K562 (cell line): ENCODE data around the gene CRKL. TPM values are rescaled to one million over a fixed set of nuclear protein-coding genes. Genes with fewer than 3 reads are reported as not detected.

Source experiments
- AFF4 ChIP-seq: sonication (generic); formaldehyde crosslinking; IDR thresholded peaks from 2 replicates; pipeline ENCODE4 v1.8.0; 2023; ENCODE audit warnings: mild to moderate bottlenecking, missing genetic modification reagents
- BRF2 ChIP-seq: IDR thresholded peaks from 3 replicates; pipeline ENCODE4 v1.6.1; 2011; ENCODE audit warnings: borderline replicate concordance, mild to moderate bottlenecking; ENCODE audit not compliant: insufficient read length, insufficient read depth
- CGGBP1 ChIP-seq: fragments of 250-450 bp; sonication (Bioruptor Pico); IDR thresholded peaks from 2 replicates; pipeline ENCODE4 v1.9.0; 2021; ENCODE audit warnings: mild to moderate bottlenecking
- CREBBP ChIP-seq: IDR thresholded peaks from one replicate; pipeline ENCODE4 v1.6.1; 2012; ENCODE audit warnings: low read depth, mild to moderate bottlenecking, control low read depth, inconsistent platforms, low read length
- CTCF ChIP-seq, 3 experiments: IDR thresholded peaks in 2 of 3; conservative IDR thresholded peaks in 1 of 3; 2 replicates each; pipeline ENCODE4 v1.5.1; 2011 to 2012; ENCODE audit warnings: low read length in 3 of 3, mild to moderate bottlenecking in 3 of 3, control low read depth in 2 of 3, improper control_type of control experiment in 1 of 3, inconsistent platforms in 1 of 3, low read depth in 1 of 3, mixed read lengths in 1 of 3, moderate library complexity in 1 of 3; ENCODE audit not compliant: insufficient read depth in 2 of 3
- EHMT2 ChIP-seq: fragments of 450-650 bp; IDR thresholded peaks from 2 replicates; pipeline ENCODE4 v1.6.1; 2018; ENCODE audit warnings: antibody characterized with exemption
- FOXK2 ChIP-seq, 2 experiments: fragments of 450-650 bp; IDR thresholded peaks in 1 of 2; conservative IDR thresholded peaks in 1 of 2; 2 replicates each; pipeline ENCODE4 v1.6.1; 2016; ENCODE audit warnings: low read depth in 2 of 2, mild to moderate bottlenecking in 1 of 2
- NCOA2 ChIP-seq, 2 experiments: fragments of 450-650 bp; IDR thresholded peaks; 2 replicates each; pipeline ENCODE4 v1.6.1; 2018; ENCODE audit warnings: mild to moderate bottlenecking in 2 of 2, moderate library complexity in 1 of 2; ENCODE audit not compliant: partially characterized antibody in 2 of 2
- NFATC3 ChIP-seq: fragments of 450-650 bp; IDR thresholded peaks from 2 replicates; pipeline ENCODE4 v1.6.1; 2017; ENCODE audit warnings: mild to moderate bottlenecking
- SMARCC2 ChIP-seq: fragments of 450-650 bp; IDR thresholded peaks from 2 replicates; pipeline ENCODE4 v1.6.1; 2017; ENCODE audit warnings: antibody characterized with exemption, moderate library complexity, mild to moderate bottlenecking, low read depth
- TCF15 ChIP-seq: fragments of 250-450 bp; sonication (Bioruptor Pico); IDR thresholded peaks from 2 replicates; pipeline ENCODE4 v1.8.0; 2022; ENCODE audit warnings: moderate library complexity, mild to moderate bottlenecking, inconsistent platforms
- TOE1 ChIP-seq, 2 experiments: fragments of 450-650 bp in 1 of 2; sonication (generic) in 1 of 2; formaldehyde crosslinking in 1 of 2; IDR thresholded peaks; 2 replicates each; pipeline versions ENCODE4 v1.7.1 to v1.8.0; 2016 to 2022; ENCODE audit warnings: borderline replicate concordance in 2 of 2, mild to moderate bottlenecking in 2 of 2, antibody characterized with exemption in 1 of 2, inconsistent platforms in 1 of 2, low read depth in 1 of 2, missing genetic modification reagents in 1 of 2, moderate library complexity in 1 of 2
- ZC3H11A ChIP-seq: IDR thresholded peaks from 2 replicates; pipeline ENCODE4 v1.6.1; 2012; ENCODE audit warnings: low read depth, low read length, improper control_type of control experiment
- ZNF507 ChIP-seq: conservative IDR thresholded peaks from 2 replicates; pipeline ENCODE4 v1.6.1; 2017; ENCODE audit warnings: missing genetic modification characterization, missing compliant biosample characterization
- polyA plus RNA-seq, 8 experiments: library from polyadenylated mRNA; depleted of rRNA in 4 of 8; stranded (reverse) in 5 of 8; unstranded in 3 of 8; fragments of >200 nt; fragmentation: Nextera tagmentation in 2 of 8; fragmentation: Illumina TruSeq in 1 of 8; extraction: Ambion mirVana in 2 of 8; extraction: Trizol in 1 of 8; gene quantifications; 2 replicates each; pipeline versions ENCODE4 v1.2.1 to v1.2.3, GENCODE V29; 2011 to 2014; ENCODE audit warnings: inconsistent platforms in 1 of 8, missing spikeins in 1 of 8
- total RNA-seq, 7 experiments: library from RNA; depleted of rRNA in 6 of 7; stranded (reverse); fragments of >200 nt in 6 of 7; fragmentation: Illumina TruSeq in 2 of 7; extraction: Trizol in 2 of 7; gene quantifications; 2 replicates each; pipeline versions ENCODE4 v1.2.1 to v1.2.3, GENCODE V29; 2011 to 2021; ENCODE audit warnings: low replicate concordance in 1 of 7

CRKL gene
- total and polyA plus RNA-seq, 9 of the 15 experiments (the other 6 are each of a cell fraction or from before 2014, with no cell fraction given) = 100 to 263 (median 124) TPM

- TF ChIP-seq AFF4 (CRISPR knock-in tag) (no peak), FOXK2 (conservative IDR thresholded peaks at IDR 0.05 in 1 of 2, IDR thresholded peaks at IDR 0.05 in 1 of 2; ENCODE audit: low read depth in 2 of 2) (0 out of 4 replicates have a peak, but pooled peaks of 1 of the 2 experiments have one; percentile 25), NFATC3 (0 out of 2 replicates have a peak, but pooled peaks have one; percentile 27), CGGBP1 (CRISPR knock-in tag) (peak; percentile 83; the same call in 1 of the 2 replicates), EHMT2 (no peak), ZNF507 (tag) (no peak), NCOA2 (IDR thresholded peaks at IDR 0.05; ENCODE audit: partially characterized antibody in 2 of 2) (no peak), TOE1 (IDR thresholded peaks at IDR 0.05; ENCODE audit: borderline replicate concordance) (0 out of 2 replicates have a peak, but pooled peaks have one; percentile 10), TOE1 (CRISPR knock-in tag; IDR thresholded peaks at IDR 0.05; ENCODE audit: borderline replicate concordance, low read depth) (no peak), TCF15 (CRISPR knock-in tag) (no peak), CTCF (IDR thresholded peaks at IDR 0.05 in 2 of 3, conservative IDR thresholded peaks at IDR 0.05 in 1 of 3; ENCODE audit: insufficient read depth in 2 of 3, low read depth in 1 of 3, low read length in 3 of 3) (no peak), ZC3H11A (no peak), BRF2 (no peak), SMARCC2 (no peak), CREBBP (no peak)
These were observed 36.1 kb downstream of the CRKL start (continued) for GRCh38 chr22:20953342-20953608.
